Left ventricle myocardium superior (tissue), 1 donor: ENCODE data around the gene PHLPP2. TPM values are rescaled to one million over a fixed set of nuclear protein-coding genes. Genes with fewer than 3 reads are reported as not detected.
"Not testable (repeated sequence)": the region's sequence is repeated elsewhere in the genome, so short reads cannot be mapped to it uniquely, and the experiment has no call there.

ENCODE experiments used
- ATAC-seq: fragments of 200-7000 bp; cut with Tn5 transposase; one replicate; pipeline ENCODE4 v1.9.1; 2020; ENCODE audit warnings: mild to moderate bottlenecking, moderate library complexity
- DNase-seq: peaks from one replicate; pipeline ENCODE4 v3.0.0-alpha.2; 2020
- intact Hi-C: fragments of 100-400 bp; cut with micrococcal nuclease; formaldehyde crosslinking; loops from one replicate; pipeline ENCODE4 v1.11.0; 2022
- total RNA-seq: library from RNA; stranded (reverse); fragmentation: NEBNext Ultra II Directional; extraction: Animal tissue kit (Norgen Biotek cat#: 25700); gene quantifications from one replicate; pipeline ENCODE4 v1.2.1, GENCODE V29; 2021
- donor health status: DM: no; HTN: yes; CAD: no; lungs with severe emphysema.

Gene PHLPP2
- total RNA-seq, 1 donor from 2014 or later, result 3.4 TPM

- intact Hi-C loops, result no loop called here
- DNase-seq (no peak), ATAC-seq (no peak)
Measured at GRCh38 chr16:71726476-71727315, 2.2 kb upstream of the PHLPP2 start.

- ATAC-seq, result peak; percentile 94
- peak; percentile 89 for DNase-seq
- intact Hi-C loops, result no loop called here
Measured at GRCh38 chr16:71723537-71724319, 773 bp downstream of the PHLPP2 start.

GRCh38 chr16:71722801-71723536 is 1.5 kb downstream of the PHLPP2 start:
- ATAC-seq (peak; percentile 64), DNase-seq (peak; percentile 75)
- intact Hi-C loops, result no loop called here

- ATAC-seq (no peak), DNase-seq (no peak)
- intact Hi-C loops, result no loop called here
Measured at GRCh38 chr16:71721066-71721740, 3.3 kb downstream of the PHLPP2 start.

- ATAC-seq, result no peak
- intact Hi-C loops, result no loop called here
- DNase-seq, result no peak
Measured at GRCh38 chr16:71712501-71712900, 12.0 kb downstream of the PHLPP2 start.

GRCh38 chr16:71711789-71712188 is 12.7 kb downstream of the PHLPP2 start:
- no peak for DNase-seq
- no peak for ATAC-seq
- intact Hi-C loops, result no loop called here

- intact Hi-C loops, result no loop called here
- ATAC-seq, result no peak
Measured at GRCh38 chr16:71709229-71709781, 15.2 kb downstream of the PHLPP2 start.

GRCh38 chr16:71708696-71709095 is 15.8 kb downstream of the PHLPP2 start:
- intact Hi-C loops, result no loop called here
- no peak for DNase-seq

More at GRCh38 chr16:71709229-71709781, 15.2 kb downstream of the PHLPP2 start:
- DNase-seq, result no peak

GRCh38 chr16:71707199-71707598 is 17.3 kb downstream of the PHLPP2 start:
- DNase-seq (no peak), ATAC-seq (no peak)
- intact Hi-C loops, result no loop called here

More at GRCh38 chr16:71708696-71709095, 15.8 kb downstream of the PHLPP2 start:
- no peak for ATAC-seq

- ATAC-seq, result no peak
- intact Hi-C loops, result no loop called here
- no peak for DNase-seq
Measured at GRCh38 chr16:71706046-71706445, 18.5 kb downstream of the PHLPP2 start.

GRCh38 chr16:71703333-71703732 is 21.2 kb downstream of the PHLPP2 start:
- ATAC-seq, result no peak
- DNase-seq, result no peak
- intact Hi-C loops, result no loop called here

- ATAC-seq (no peak), DNase-seq (no peak)
- intact Hi-C loops, result no loop called here
Measured at GRCh38 chr16:71700831-71701230, 23.7 kb downstream of the PHLPP2 start.

GRCh38 chr16:71698491-71698890 is 26.0 kb downstream of the PHLPP2 start:
- ATAC-seq (no peak), DNase-seq (no peak)
- intact Hi-C loops, result no loop called here

GRCh38 chr16:71693164-71693563 is 31.3 kb downstream of the PHLPP2 start:
- intact Hi-C loops, result no loop called here
- ATAC-seq, result no peak
- DNase-seq, result no peak

- intact Hi-C loops, result no loop called here
- no peak for ATAC-seq
- no peak for DNase-seq
Measured at GRCh38 chr16:71689901-71690300, 34.6 kb downstream of the PHLPP2 start.

GRCh38 chr16:71687861-71688260 is 36.6 kb downstream of the PHLPP2 start:
- ATAC-seq (no peak), DNase-seq (no peak)
- intact Hi-C loops, result no loop called here

GRCh38 chr16:71684280-71684679 is 40.2 kb downstream of the PHLPP2 start:
- DNase-seq, intact Hi-C loops, ATAC-seq: not testable (repeated sequence)

GRCh38 chr16:71681360-71681759 is 43.1 kb downstream of the PHLPP2 start:
- ATAC-seq (no peak), DNase-seq (no peak)
- intact Hi-C loops, result no loop called here

- DNase-seq (no peak), ATAC-seq (no peak)
- intact Hi-C loops, result no loop called here
Measured at GRCh38 chr16:71676236-71676635, 48.3 kb downstream of the PHLPP2 start.
